ENCODE data around the gene MAGEB17. TPM values are rescaled to one million over a fixed set of nuclear protein-coding genes. Genes with fewer than 3 reads are reported as not detected.

MAGEB17 gene
- total RNA-seq, 1 donor from 2014 or later, result not detected

GRCh38 chrX:16207634-16208033, 40.4 kb downstream of the MAGEB17 start:
- FAIRE-seq, result no peak
- Histone ChIP-seq H3K36me3 (ENCODE audit: control insufficient read depth, insufficient read depth, low read length) (no peaks in the 10 kb centered on the region), H3K4me3 (ENCODE audit: low read depth, low read length) (no peak overlapping the region), H3K27me3 (ENCODE audit: control insufficient read depth, insufficient read depth, low read length) (no peaks in the 10 kb centered on the region)
- TF ChIP-seq CTCF (IDR thresholded peaks at IDR 0.05; ENCODE audit: insufficient read depth, low read length, severe bottlenecking), result no peak
- DNase-seq (ENCODE audit: low read depth), result no peak

GRCh38 chrX:16208601-16209000, 41.3 kb downstream of the MAGEB17 start:
- H3K27me3 ChIP-seq (ENCODE audit: control insufficient read depth, insufficient read depth, low read length), result no peaks in the 10 kb centered on the region
- H3K36me3 ChIP-seq (ENCODE audit: control insufficient read depth, insufficient read depth, low read length), result no peaks in the 10 kb centered on the region
- no peak overlapping the region for H3K4me3 ChIP-seq (ENCODE audit: low read depth, low read length)
- DNase-seq (ENCODE audit: low read depth) (peak; percentile 50), FAIRE-seq (no peak)
- no peak for TF ChIP-seq CTCF (IDR thresholded peaks at IDR 0.05; ENCODE audit: insufficient read depth, low read length, severe bottlenecking)

GRCh38 chrX:16210061-16210460, 42.8 kb downstream of the MAGEB17 start:
- DNase-seq (ENCODE audit: low read depth) (no peak), FAIRE-seq (no peak)
- TF ChIP-seq CTCF (IDR thresholded peaks at IDR 0.05; ENCODE audit: insufficient read depth, low read length, severe bottlenecking), result no peak
- no peak overlapping the region for H3K4me3 ChIP-seq (ENCODE audit: low read depth, low read length)
- no peaks in the 10 kb centered on the region for H3K27me3 ChIP-seq (ENCODE audit: control insufficient read depth, insufficient read depth, low read length)
- no peaks in the 10 kb centered on the region for H3K36me3 ChIP-seq (ENCODE audit: control insufficient read depth, insufficient read depth, low read length)

GRCh38 chrX:16212024-16212423, 44.7 kb downstream of the MAGEB17 start:
- Histone ChIP-seq H3K4me3 (ENCODE audit: low read depth, low read length) (no peak overlapping the region), H3K36me3 (ENCODE audit: control insufficient read depth, insufficient read depth, low read length) (no peaks in the 10 kb centered on the region), H3K27me3 (ENCODE audit: control insufficient read depth, insufficient read depth, low read length) (no peaks in the 10 kb centered on the region)
- FAIRE-seq, result no peak
- peak; percentile 60 for DNase-seq (ENCODE audit: low read depth)
- no peak for TF ChIP-seq CTCF (IDR thresholded peaks at IDR 0.05; ENCODE audit: insufficient read depth, low read length, severe bottlenecking)

- Histone ChIP-seq H3K36me3 (ENCODE audit: control insufficient read depth, insufficient read depth, low read length) (no peaks in the 10 kb centered on the region), H3K27me3 (ENCODE audit: control insufficient read depth, insufficient read depth, low read length) (no peaks in the 10 kb centered on the region), H3K4me3 (ENCODE audit: low read depth, low read length) (no peak overlapping the region)
- TF ChIP-seq CTCF (IDR thresholded peaks at IDR 0.05; ENCODE audit: insufficient read depth, low read length, severe bottlenecking), result no peak
- FAIRE-seq (no peak), DNase-seq (ENCODE audit: low read depth) (no peak)
Observed at GRCh38 chrX:16212436-16212835, 45.2 kb downstream of the MAGEB17 start.

- no peak for TF ChIP-seq CTCF (IDR thresholded peaks at IDR 0.05; ENCODE audit: insufficient read depth, low read length, severe bottlenecking)
- Histone ChIP-seq H3K4me3 (ENCODE audit: low read depth, low read length) (no peak overlapping the region), H3K36me3 (ENCODE audit: control insufficient read depth, insufficient read depth, low read length) (no peaks in the 10 kb centered on the region), H3K27me3 (ENCODE audit: control insufficient read depth, insufficient read depth, low read length) (no peaks in the 10 kb centered on the region)
- DNase-seq (ENCODE audit: low read depth), result no peak
- no peak for FAIRE-seq
Observed at GRCh38 chrX:16213961-16214360, 46.7 kb downstream of the MAGEB17 start.

All from bronchial epithelial cell (primary cell).